Stimulated activated CD4-positive, alpha-beta T cell treated with anti-CD3 and anti-CD28 coated beads, Interleukin-12 subunit alpha, Interleukin-12 subunit beta, amount 100 ng/mL, for 48 hours (primary cell): ENCODE data around the gene POTEE.
"Not testable (repeated sequence)": the region's sequence is repeated elsewhere in the genome, so short reads cannot be mapped to it uniquely, and the experiment has no call there.

Source experiments
- DNase-seq, 3 donors: peaks; one replicate each; pipeline ENCODE4 v3.0.0-alpha.2; 2020; ENCODE audit warnings: low read depth in 2 of 3, low spot score in 1 of 3

Gene POTEE

GRCh38 chr2:131209030-131209772, at the start of gene POTEE:
Gene POTEE (plus strand): TSS chr2:131209536. CDS start chr2:131218403, 8,867 bp downstream.
- DNase-seq, result not testable (repeated sequence)

DNA sequence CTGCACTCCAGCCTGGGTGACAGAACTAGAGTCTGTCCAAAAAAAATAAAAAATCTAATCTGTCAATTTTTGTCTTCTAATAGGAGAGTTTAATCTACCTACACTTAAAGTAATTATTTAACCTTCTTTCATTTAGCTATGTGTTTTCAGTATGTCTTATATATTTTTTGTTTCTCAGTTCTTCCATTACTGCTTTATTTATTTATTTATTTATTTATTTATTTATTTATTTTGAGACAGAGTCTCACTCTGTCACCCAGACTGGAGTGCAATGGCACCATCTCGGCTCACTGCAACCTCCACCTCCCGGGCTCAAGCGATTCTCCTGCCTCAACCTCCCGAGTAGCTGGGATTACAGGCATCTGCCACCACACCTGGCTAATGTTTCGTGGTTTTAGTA, 43.8 kb upstream of the POTEE start:
- DNase-seq, result not testable (repeated sequence)

DNA sequence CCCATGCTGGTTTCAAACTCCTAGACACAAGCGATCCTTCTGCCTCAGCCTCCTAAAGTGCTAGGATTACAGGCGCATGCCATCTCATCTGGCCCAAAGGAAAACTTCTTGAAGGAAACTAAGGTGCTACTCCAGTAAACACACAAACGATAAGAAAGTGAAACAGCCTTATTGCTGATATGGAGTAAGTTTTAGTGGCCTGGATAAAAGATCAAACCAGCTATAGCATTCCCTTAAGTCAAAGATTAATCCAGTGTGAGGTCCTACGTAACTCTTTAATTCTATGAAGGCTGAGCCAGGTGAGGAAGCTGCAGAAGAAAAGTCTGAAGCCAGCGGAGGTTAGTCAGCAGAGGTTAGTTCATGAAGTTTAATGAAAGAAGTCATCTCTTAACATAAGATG, 40.8 kb upstream of the POTEE start:
- DNase-seq, result no peak

- not testable (repeated sequence) for DNase-seq
Measured at GRCh38 chr2:131178050-131178449, 31.3 kb upstream of the POTEE start.

DNA sequence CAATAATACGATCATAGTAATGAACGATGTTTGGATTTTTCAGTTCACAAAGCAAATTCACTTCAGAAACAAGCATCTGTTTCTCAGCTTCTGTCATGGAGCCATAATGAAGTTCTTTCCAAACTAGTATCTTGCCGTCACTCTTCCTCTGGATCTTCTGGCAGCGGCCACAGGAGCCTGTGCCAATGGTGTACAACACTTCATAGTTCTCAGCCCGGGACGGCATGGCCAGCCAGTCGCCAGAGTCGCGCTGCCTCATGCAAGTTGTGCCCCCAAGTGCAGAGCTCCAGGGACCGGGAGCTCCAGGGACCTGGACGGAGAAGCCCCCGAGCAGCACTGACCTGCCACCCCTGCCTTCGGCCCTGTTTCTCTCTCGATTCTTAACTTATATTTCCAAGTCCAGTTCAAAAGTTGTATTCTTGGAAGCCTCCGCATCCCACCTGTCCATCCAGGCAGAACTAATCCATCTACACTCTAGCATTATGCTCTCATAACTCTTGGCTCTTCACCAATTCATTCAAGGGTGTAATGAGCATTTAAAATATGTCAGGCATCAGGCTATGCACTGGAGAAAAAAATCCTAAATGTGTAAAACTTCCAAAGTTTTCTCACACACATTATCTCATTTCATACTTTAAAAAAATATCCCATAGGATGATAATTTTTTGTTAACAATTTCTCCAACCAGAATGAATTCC, 30.5 kb upstream of the POTEE start:
- DNase-seq, result not testable (repeated sequence)

GRCh38 chr2:131181451-131181850, 27.9 kb upstream of the POTEE start:
- not testable (repeated sequence) for DNase-seq

DNA sequence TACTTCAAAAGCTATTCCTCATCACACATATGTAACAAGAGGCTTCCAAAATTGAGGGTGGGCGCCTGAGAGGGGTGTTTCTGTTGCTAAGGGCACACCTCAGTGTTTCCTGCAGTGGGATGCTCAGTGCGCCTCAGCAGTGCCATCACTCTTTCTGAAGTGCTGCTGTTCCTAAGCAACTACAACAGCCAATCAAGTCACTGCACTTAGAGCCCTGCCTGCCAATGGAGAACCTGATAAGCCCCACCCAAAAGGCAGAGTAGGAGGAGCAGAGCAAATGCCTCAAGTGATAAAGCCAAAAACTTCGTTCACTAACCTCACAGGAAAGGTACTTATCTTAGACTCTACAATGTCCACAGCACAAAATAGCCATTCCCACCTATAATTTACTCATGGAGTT, 15.9 kb upstream of the POTEE start:
- DNase-seq, result not testable (repeated sequence)

DNA sequence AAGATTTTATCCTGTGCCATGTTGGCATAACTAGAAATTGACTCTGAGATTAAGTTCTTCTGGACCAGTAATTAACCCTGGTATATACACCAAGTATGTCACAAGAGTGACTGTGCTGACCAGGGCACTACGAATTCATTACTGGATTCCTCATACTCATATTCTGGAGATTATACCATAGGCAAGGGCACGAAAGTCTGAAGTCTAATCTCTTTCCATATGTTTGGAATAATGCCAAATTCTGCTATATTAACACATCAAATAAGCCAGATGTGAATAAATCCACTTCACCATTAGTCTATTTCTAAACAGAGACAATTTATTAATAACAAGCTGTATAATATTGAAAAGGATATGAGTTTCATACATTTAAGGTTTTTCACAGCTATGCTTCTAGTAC, 13.2 kb upstream of the POTEE start:
- not testable (repeated sequence) for DNase-seq

- no peak for DNase-seq
Measured at GRCh38 chr2:131201098-131201497, 8.2 kb upstream of the POTEE start.

GRCh38 chr2:131207839-131208238, 1.5 kb upstream of the POTEE start:
- DNase-seq, result not testable (repeated sequence)

DNA sequence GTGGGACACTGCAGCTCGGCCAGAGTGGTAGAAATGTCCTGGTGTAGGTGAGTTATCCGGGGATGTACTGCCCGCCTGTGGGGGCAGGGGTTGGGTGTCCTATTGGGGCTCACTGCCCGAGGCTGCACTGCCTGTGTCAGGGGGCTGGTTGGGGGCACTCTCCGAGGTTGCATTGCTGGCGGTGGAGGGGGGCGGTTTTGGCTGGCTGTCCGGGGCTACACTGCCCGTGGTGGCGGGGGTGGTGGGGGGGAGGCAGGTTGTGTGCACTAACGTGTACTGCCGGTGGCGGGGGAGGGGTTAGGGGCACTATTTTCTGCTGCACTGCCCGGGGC, 403 bp downstream of the POTEE start:
- not testable (repeated sequence) for DNase-seq

DNA sequence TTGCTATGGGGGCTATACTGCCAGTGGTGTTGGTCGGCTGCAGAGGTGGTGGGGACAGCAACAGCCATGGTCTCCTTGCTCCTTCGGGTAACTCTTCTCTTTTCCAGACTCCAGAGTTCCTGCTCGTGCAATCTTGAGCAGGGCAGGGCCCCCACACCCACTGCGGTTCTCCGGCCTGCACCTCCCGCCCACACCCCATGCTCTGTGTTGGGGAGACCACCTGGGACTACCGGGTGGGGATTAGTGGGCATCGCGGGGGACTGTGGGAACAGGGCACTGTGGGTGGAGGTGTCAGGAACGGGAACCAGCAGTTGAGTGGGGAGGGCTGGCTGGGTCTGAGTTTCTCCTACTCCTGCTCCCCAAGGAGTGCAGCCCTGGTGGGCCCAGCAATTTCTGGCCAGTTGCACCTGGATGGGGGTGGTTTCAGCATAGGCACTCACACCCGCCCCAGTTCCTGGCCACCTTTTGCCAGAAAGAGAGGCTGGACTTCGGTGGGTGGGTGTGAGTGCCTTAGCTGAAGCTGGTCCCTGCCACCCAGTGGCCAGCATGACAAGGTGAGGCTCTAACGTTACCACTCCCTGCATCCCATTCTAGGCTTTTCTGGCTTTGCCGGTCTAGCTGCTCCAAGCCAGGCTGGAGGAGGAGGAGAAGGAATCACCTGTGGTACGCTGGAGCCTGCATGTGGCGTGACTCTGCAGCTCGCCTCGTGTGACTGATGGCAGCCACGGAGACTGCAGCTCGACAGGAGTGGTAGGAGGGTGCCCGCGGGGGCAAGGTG, 1.3 kb downstream of the POTEE start:
- DNase-seq, result not testable (repeated sequence)

DNA sequence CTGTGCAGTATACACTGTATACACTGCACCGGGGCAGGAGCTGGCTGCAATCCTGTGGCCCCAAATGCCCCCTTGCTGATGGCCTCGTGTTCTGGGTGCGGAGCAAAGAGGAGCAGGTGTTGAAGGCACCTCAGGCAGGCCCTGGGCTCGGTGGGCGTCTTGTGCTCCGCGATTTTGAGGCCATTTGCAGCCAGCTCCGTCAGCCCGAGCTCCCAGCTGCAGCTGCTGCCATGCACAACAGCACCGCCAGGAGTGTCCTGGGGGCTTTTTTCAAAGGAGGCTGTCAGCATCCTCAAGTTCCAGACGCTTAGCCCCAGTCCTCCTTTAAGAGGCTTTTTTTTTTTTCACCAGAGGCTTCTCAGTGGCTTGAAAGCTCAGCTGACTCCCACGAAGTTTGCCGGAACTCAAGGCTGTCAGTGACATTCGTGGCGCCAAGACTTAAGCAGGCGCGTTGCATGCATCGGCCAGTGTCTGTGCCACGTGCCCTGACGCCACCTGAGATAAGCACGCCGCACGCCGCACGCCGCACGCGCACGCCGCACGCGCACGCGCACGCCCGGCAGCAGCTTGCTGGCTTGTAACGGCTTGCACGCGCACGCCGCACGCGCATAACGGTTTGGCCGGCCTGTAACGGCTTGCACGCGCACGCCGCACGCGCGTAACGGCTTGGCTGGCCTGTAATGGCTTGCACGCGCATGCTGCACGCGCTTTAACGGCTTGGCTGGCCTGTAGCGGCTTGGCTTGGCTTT, 8.1 kb downstream of the POTEE start:
- DNase-seq, result not testable (repeated sequence)

DNA sequence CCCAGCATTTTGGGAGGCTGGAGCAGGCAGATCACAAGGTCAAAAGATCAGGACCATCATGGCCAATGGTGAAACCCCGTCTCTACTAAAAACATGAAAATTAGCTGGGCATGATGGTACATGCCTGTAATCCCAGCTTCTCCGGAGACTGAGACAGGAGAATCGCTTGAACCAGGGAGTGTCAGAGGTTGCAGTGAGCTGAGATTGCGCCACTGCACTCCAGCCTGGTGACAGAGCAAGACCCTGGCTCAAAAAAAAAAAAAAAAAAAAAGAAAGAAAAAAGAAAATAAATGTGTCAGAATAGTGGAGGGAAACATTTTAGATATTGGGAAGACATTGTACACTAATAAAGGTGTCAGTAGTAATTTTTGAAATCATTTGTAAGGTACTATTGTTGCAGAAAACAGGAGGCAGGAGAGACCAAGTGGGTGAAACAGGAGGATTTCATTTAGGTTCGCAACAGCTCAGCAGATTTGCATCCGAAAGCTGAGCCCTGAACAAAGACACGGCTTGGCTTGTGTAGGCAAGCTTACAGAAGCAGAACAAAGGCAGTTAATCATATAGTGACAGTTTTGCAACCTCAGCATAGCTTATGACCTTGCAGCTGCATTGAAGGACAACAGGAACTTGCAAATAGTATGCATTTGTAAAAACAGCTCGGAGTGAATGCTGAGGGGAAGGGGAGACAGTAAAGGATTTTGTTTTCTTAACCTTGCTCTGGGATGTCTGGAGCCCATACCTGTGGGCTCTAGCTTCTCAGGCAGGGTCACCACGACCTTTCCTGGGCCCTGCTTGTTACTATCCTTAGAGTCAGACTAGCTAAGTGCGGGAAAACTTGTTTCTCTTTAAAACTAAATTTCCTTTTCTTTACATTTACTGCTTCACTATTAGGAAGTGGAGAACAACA, 26.5 kb downstream of the POTEE start:
- DNase-seq, result not testable (repeated sequence)
